Keratinocyte (primary cell): Measurements from ENCODE around the gene PTPRD. TPM values are rescaled to one million over a fixed set of nuclear protein-coding genes. Genes with fewer than 3 reads are reported as not detected.

ENCODE experiments used
- DNase-seq: peaks from one replicate; pipeline ENCODE4 v3.0.0-alpha.2; 2011; ENCODE audit warnings: low read depth, missing footprints, low spot score
- FAIRE-seq: peaks from 2 replicates; lab custom pipeline; 2011; peaks lifted over from hg19 to GRCh38; lab: Jason Lieb, UNC
- H2AFZ ChIP-seq: 2 replicates; pipeline ENCODE4 v1.6.0; 2012; ENCODE audit warnings: low read length, control low read depth, inconsistent platforms; ENCODE audit not compliant: control insufficient read depth
- H3K27ac ChIP-seq: 2 replicates; pipeline ENCODE4 v1.5.1; 2011; ENCODE audit warnings: low read length; ENCODE audit not compliant: control insufficient read depth, insufficient read depth
- H3K27me3 ChIP-seq: 3 replicates; pipeline ENCODE4 v1.6.0; 2011; ENCODE audit warnings: low read length; ENCODE audit not compliant: control insufficient read depth, insufficient read depth; ENCODE audit errors: extremely low read depth
- H3K36me3 ChIP-seq, 2 experiments: 2 replicates in 1 of 2; 3 replicates in 1 of 2; pipeline ENCODE4 v1.5.1; 2011; ENCODE audit warnings: low read length in 2 of 2, mild to moderate bottlenecking in 1 of 2; ENCODE audit not compliant: control insufficient read depth in 2 of 2, insufficient read depth in 2 of 2; ENCODE audit errors: extremely low read depth in 1 of 2
- H3K4me1 ChIP-seq: 3 replicates; pipeline ENCODE4 v1.5.1; 2011; ENCODE audit warnings: low read length; ENCODE audit not compliant: control insufficient read depth, insufficient read depth; ENCODE audit errors: extremely low read depth
- H3K4me2 ChIP-seq: 3 replicates; pipeline ENCODE4 v1.6.0; 2011; ENCODE audit warnings: low read depth, low read length; ENCODE audit not compliant: control insufficient read depth, insufficient read depth; ENCODE audit errors: extremely low read depth
- H3K4me3 ChIP-seq, 3 experiments: fragments of 200-600 bp in 1 of 3; sonication (generic) in 1 of 3; 2 replicates in 2 of 3; 3 replicates in 1 of 3; pipeline ENCODE4 v1.5.1; 2011 to 2016; ENCODE audit warnings: low read length in 3 of 3, mild to moderate bottlenecking in 3 of 3, control low read depth in 2 of 3, inconsistent platforms in 1 of 3, low read depth in 1 of 3, mixed read lengths in 1 of 3, mixed run types in 1 of 3, moderate library complexity in 1 of 3; ENCODE audit not compliant: control insufficient read depth in 2 of 3, insufficient read depth in 2 of 3; ENCODE audit errors: extremely low read depth in 1 of 3
- H3K79me2 ChIP-seq: 2 replicates; pipeline ENCODE4 v1.6.0; 2012; ENCODE audit warnings: low read length; ENCODE audit not compliant: control insufficient read depth, insufficient read depth
- H3K9ac ChIP-seq: 3 replicates; pipeline ENCODE4 v1.6.0; 2011; ENCODE audit warnings: low read length; ENCODE audit not compliant: control insufficient read depth, insufficient read depth; ENCODE audit errors: extremely low read depth
- H3K9me1 ChIP-seq: 3 replicates; pipeline ENCODE4 v1.6.0; 2011; ENCODE audit warnings: low read length; ENCODE audit not compliant: control insufficient read depth, insufficient read depth; ENCODE audit errors: extremely low read depth
- H3K9me3 ChIP-seq: 2 replicates; pipeline ENCODE4 v1.5.1; 2012; ENCODE audit warnings: low read depth, low read length; ENCODE audit not compliant: control insufficient read depth
- H4K20me1 ChIP-seq: 3 replicates; pipeline ENCODE4 v1.6.0; 2011; ENCODE audit warnings: low read length; ENCODE audit not compliant: control insufficient read depth, insufficient read depth; ENCODE audit errors: extremely low read depth
- CTCF ChIP-seq, 3 experiments: IDR thresholded peaks in 1 of 3; conservative IDR thresholded peaks in 1 of 3; optimal IDR thresholded peaks in 1 of 3; 2 replicates in 2 of 3; 3 replicates in 1 of 3; pipeline versions ENCODE3 to v1.5.1; 2011; ENCODE audit warnings: low read length in 3 of 3, mild to moderate bottlenecking in 3 of 3, moderate library complexity in 2 of 3, control low read depth in 1 of 3, inconsistent platforms in 1 of 3; ENCODE audit not compliant: insufficient read depth in 2 of 3; ENCODE audit errors: extremely low read depth in 1 of 3
- EZH2 ChIP-seq: IDR thresholded peaks from one replicate; pipeline ENCODE4 v1.6.1; 2012; ENCODE audit warnings: inconsistent platforms, mild to moderate bottlenecking, low read length, moderate library complexity
- dilution Hi-C: fragments of 300-500 bp; cut with MboI; formaldehyde crosslinking; loops from one replicate; pipeline ENCODE4 v1.7.0; 2020; ENCODE audit warnings: low sequenced_read_pairs; ENCODE audit not compliant: extremely low pct_ligation_motif_present
- polyA plus RNA-seq, 5 experiments: library from polyadenylated mRNA; depleted of rRNA in 3 of 5; stranded (reverse) in 3 of 5; stranded (forward) in 1 of 5; unstranded in 1 of 5; fragments of >200 nt; gene quantifications; 1 replicate in 1 of 5; 2 replicates in 3 of 5; 3 replicates in 1 of 5; pipeline versions ENCODE4 v1.2.1 to v1.2.3, GENCODE V29; 2011 to 2012; ENCODE audit warnings: missing spikeins in 2 of 5, low read depth in 1 of 5, low replicate concordance in 1 of 5

PTPRD gene
- polyA plus RNA-seq, 1 donor (not counting 4 experiments of a cell fraction or from before 2014, with no cell fraction given) = 0.10 TPM

DNA sequence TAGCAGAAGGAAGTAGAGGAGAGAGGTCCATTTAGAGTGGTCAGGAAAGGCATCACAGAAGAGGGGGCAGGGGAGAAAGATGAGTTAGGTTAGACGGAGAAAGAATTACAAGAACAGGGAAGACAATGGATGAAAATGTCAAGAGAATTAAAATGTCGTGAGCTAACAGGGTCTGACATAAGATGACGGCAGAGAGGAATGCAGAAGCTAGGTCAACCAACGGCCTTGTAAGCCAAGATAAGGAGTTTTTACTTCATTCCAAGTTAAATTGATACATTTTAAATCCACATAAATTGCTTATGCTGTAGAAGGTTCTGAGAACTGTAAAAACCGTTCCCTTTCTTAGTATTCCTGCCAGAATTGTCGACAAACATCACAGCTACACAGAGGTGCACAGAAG is 1916.3 kb downstream of the PTPRD start:
- H3K79me2 ChIP-seq = no peaks in the 10 kb centered on the region
- H3K27ac ChIP-seq = no peak overlapping the region
- H3K9me3 ChIP-seq = no peaks in the 10 kb centered on the region
- H3K4me3 ChIP-seq = no peak overlapping the region
- TF ChIP-seq CTCF (optimal IDR thresholded peaks at IDR 0.05 in 1 of 3, IDR thresholded peaks at IDR 0.05 in 1 of 3, conservative IDR thresholded peaks at IDR 0.05 in 1 of 3; ENCODE audit: extremely low read depth in 1 of 3, insufficient read depth in 2 of 3, low read length in 3 of 3) (no peak), EZH2 (no peak)
- no peaks in the 10 kb centered on the region for H3K27me3 ChIP-seq
- H3K36me3 ChIP-seq = no peaks in the 10 kb centered on the region
- H2AFZ ChIP-seq = no peak overlapping the region
- no peak for FAIRE-seq
- no peaks in the 10 kb centered on the region for H4K20me1 ChIP-seq
- no peak for DNase-seq
- dilution Hi-C loops = no loop called here
- no peaks in the 10 kb centered on the region for H3K9me1 ChIP-seq
- no peak overlapping the region for H3K4me2 ChIP-seq
- H3K9ac ChIP-seq = no peak overlapping the region
- H3K4me1 ChIP-seq = no peaks in the 10 kb centered on the region

DNA sequence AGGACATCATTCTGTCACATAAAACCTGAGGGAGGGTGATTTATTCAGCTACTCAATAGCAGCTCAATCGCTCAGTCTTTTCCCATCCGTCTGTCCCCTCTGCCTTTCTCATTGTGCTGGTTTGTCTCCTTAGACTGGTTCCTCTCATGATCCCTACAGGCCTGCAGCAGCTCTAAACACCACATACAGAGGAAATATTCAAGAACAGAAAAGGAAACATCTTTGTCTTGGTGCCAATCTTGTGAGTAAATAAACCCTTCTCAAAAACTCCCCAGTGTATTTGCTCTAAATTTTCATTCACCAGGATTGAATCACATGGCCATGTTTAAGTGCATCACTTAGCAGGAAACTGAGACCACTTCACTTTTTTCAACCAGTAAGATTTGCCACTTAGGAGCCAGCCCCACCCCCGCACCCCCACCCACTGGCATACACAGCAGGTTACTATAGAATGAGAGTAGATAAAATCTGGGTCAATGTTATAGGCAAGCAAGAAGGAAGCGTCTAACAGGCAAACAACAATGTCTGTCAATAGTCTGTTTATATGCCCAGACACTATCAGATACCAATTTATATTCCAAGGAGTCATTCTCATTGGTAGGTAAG is 1917.7 kb downstream of the PTPRD start:
- no peak overlapping the region for H3K27ac ChIP-seq
- no peak for DNase-seq
- dilution Hi-C loops = no loop called here
- no peaks in the 10 kb centered on the region for H4K20me1 ChIP-seq
- no peaks in the 10 kb centered on the region for H3K79me2 ChIP-seq
- H3K9me1 ChIP-seq = no peaks in the 10 kb centered on the region
- no peaks in the 10 kb centered on the region for H3K4me1 ChIP-seq
- no peaks in the 10 kb centered on the region for H3K27me3 ChIP-seq
- H2AFZ ChIP-seq = no peak overlapping the region
- H3K9me3 ChIP-seq = no peaks in the 10 kb centered on the region
- H3K4me3 ChIP-seq = no peak overlapping the region
- no peak overlapping the region for H3K9ac ChIP-seq
- H3K36me3 ChIP-seq = no peaks in the 10 kb centered on the region
- no peak overlapping the region for H3K4me2 ChIP-seq
- no peak for TF ChIP-seq EZH2
- TF ChIP-seq CTCF (optimal IDR thresholded peaks at IDR 0.05 in 1 of 3, IDR thresholded peaks at IDR 0.05 in 1 of 3, conservative IDR thresholded peaks at IDR 0.05 in 1 of 3; ENCODE audit: extremely low read depth in 1 of 3, insufficient read depth in 2 of 3, low read length in 3 of 3) = no peak
- FAIRE-seq = no peak
